Activated CD4-positive, alpha-beta T cell treated with anti-CD3 and anti-CD28 coated beads, Interleukin-2, amount 10 ng/mL, durations not matched to agents 7 days and 5 days (primary cell): ENCODE results near the gene ZNF148. TPM values are rescaled to one million over a fixed set of nuclear protein-coding genes. Genes with fewer than 3 reads are reported as not detected.
"Not testable (repeated sequence)": the region's sequence is repeated elsewhere in the genome, so short reads cannot be mapped to it uniquely, and the experiment has no call there.

Experiments used
- CTCF ChIA-PET: fragments of 350-600 bp; sonication (Branson Sonifier 250); formaldehyde crosslinking; loops from one replicate; lab custom pipeline; 2021; ENCODE audit warnings: antibody characterized with exemption; lab: Charles Lee
- POLR2A ChIA-PET: fragments of 350-600 bp; sonication (Branson Sonifier 250); formaldehyde crosslinking; loops from one replicate; lab custom pipeline; 2021; ENCODE audit warnings: antibody characterized with exemption; lab: Charles Lee
- DNase-seq: peaks from one replicate; pipeline ENCODE4 v3.0.0-alpha.2; 2020
- H3K27ac Mint-ChIP-seq: one replicate; pipeline ENCODE4 v1.8.0; 2021; ENCODE audit warnings: mild to moderate bottlenecking, moderate library complexity, mixed read lengths
- H3K27me3 Mint-ChIP-seq: one replicate; pipeline ENCODE4 v1.8.0; 2021; ENCODE audit warnings: mixed read lengths
- H3K36me3 Mint-ChIP-seq: one replicate; pipeline ENCODE4 v1.8.0; 2021; ENCODE audit warnings: low read depth, mixed read lengths
- H3K4me1 Mint-ChIP-seq: one replicate; pipeline ENCODE4 v1.8.0; 2021; ENCODE audit warnings: mixed read lengths
- H3K4me3 Mint-ChIP-seq: one replicate; pipeline ENCODE4 v1.8.0; 2021; ENCODE audit warnings: mild to moderate bottlenecking, moderate library complexity, mixed read lengths
- H3K9me3 Mint-ChIP-seq: one replicate; pipeline ENCODE4 v1.8.0; 2021; ENCODE audit warnings: mixed read lengths
- total RNA-seq, 2 experiments: library from RNA; stranded (reverse); gene quantifications; one replicate each; pipeline ENCODE4 v1.2.3, GENCODE V29; 2021

ZNF148 gene
- total RNA-seq, 2 experiments from 2014 or later = 39.3 to 46.1 TPM

GRCh38 chr3:125343367-125343766 lies 31.8 kb downstream of the ZNF148 start:
- Mint-ChIP-seq H3K4me1 (peaks cover 13% of the 10 kb centered on the region), H3K9me3 (peaks cover 44% of the 10 kb centered on the region), H3K36me3 (peaks cover 52% of the 10 kb centered on the region)
- not testable (repeated sequence) for H3K27ac Mint-ChIP-seq, DNase-seq, H3K27me3 Mint-ChIP-seq, H3K4me3 Mint-ChIP-seq
- POLR2A ChIA-PET = interaction anchor here (0.6 kb wide), 1 partner anchor 177 kb away, joined by 3 read pairs; the partner anchor contains the start of gene SNX4
- CTCF ChIA-PET = interaction anchor here (0.6 kb wide), 1 partner anchor 123 kb away, joined by 3 read pairs; no protein-coding TSS in a partner anchor

- Mint-ChIP-seq H3K9me3 (peaks cover 27% of the 10 kb centered on the region), H3K4me1 (peaks cover 18% of the 10 kb centered on the region), H3K27ac (no peak overlapping the region), H3K27me3 (no peaks in the 10 kb centered on the region), H3K4me3 (no peak overlapping the region), H3K36me3 (peaks cover 40% of the 10 kb centered on the region)
- ChIA-PET CTCF (no interaction called here), POLR2A (no interaction called here)
- no peak for DNase-seq
Measured at GRCh38 chr3:125340121-125340520, 35.0 kb downstream of the ZNF148 start.

GRCh38 chr3:125337506-125337905 lies 37.6 kb downstream of the ZNF148 start:
- H3K27me3 Mint-ChIP-seq = no peaks in the 10 kb centered on the region
- H3K4me1 Mint-ChIP-seq = peaks cover 22% of the 10 kb centered on the region
- CTCF ChIA-PET = no interaction called here
- H3K4me3 Mint-ChIP-seq = no peak overlapping the region
- H3K27ac Mint-ChIP-seq = no peak overlapping the region
- POLR2A ChIA-PET = no interaction called here
- peaks cover 36% of the 10 kb centered on the region for H3K36me3 Mint-ChIP-seq
- peaks cover 27% of the 10 kb centered on the region for H3K9me3 Mint-ChIP-seq
- no peak for DNase-seq

- peaks cover 22% of the 10 kb centered on the region for H3K4me1 Mint-ChIP-seq
Measured at GRCh38 chr3:125334675-125335560, 40.2 kb downstream of the ZNF148 start.

GRCh38 chr3:125332504-125332903 lies 42.6 kb downstream of the ZNF148 start:
- POLR2A ChIA-PET = no interaction called here

More at GRCh38 chr3:125334675-125335560, 40.2 kb downstream of the ZNF148 start:
- H3K4me3 Mint-ChIP-seq = no peak overlapping the region
- peaks cover 20% of the 10 kb centered on the region for H3K9me3 Mint-ChIP-seq
- no peak for DNase-seq
- POLR2A ChIA-PET = no interaction called here
- H3K36me3 Mint-ChIP-seq = peaks cover 32% of the 10 kb centered on the region
- no peak overlapping the region for H3K27ac Mint-ChIP-seq
- H3K27me3 Mint-ChIP-seq = no peaks in the 10 kb centered on the region
- CTCF ChIA-PET = no interaction called here

GRCh38 chr3:125331243-125331642 lies 43.9 kb downstream of the ZNF148 start:
- POLR2A ChIA-PET = no interaction called here
- Mint-ChIP-seq H3K4me1 (peaks cover 15% of the 10 kb centered on the region), H3K27ac (no peak overlapping the region), H3K27me3 (no peaks in the 10 kb centered on the region), H3K4me3 (no peak overlapping the region), H3K36me3 (peaks cover 30% of the 10 kb centered on the region), H3K9me3 (peaks cover 13% of the 10 kb centered on the region)
- DNase-seq = no peak
- CTCF ChIA-PET = no interaction called here

More at GRCh38 chr3:125332504-125332903, 42.6 kb downstream of the ZNF148 start:
- Mint-ChIP-seq H3K9me3 (peaks cover 13% of the 10 kb centered on the region), H3K4me3 (no peak overlapping the region), H3K27me3 (no peaks in the 10 kb centered on the region), H3K4me1 (peaks cover 16% of the 10 kb centered on the region), H3K27ac (no peak overlapping the region), H3K36me3 (peaks cover 28% of the 10 kb centered on the region)
- DNase-seq = no peak
- CTCF ChIA-PET = interaction anchor here (0.9 kb wide), 1 partner anchor 32 kb away, joined by 5 read pairs; no protein-coding TSS in a partner anchor

- peaks cover 44% of the 10 kb centered on the region for H3K36me3 Mint-ChIP-seq
- ChIA-PET CTCF (no interaction called here), POLR2A (no interaction called here)
- no peak overlapping the region for H3K27ac Mint-ChIP-seq
- peaks cover 10% of the 10 kb centered on the region for H3K9me3 Mint-ChIP-seq
- peaks cover 2% of the 10 kb centered on the region for H3K4me1 Mint-ChIP-seq
- H3K27me3 Mint-ChIP-seq = no peaks in the 10 kb centered on the region
- DNase-seq = no peak
- H3K4me3 Mint-ChIP-seq = no peak overlapping the region
Measured at GRCh38 chr3:125326957-125327356, 48.2 kb downstream of the ZNF148 start.

GRCh38 chr3:125325746-125326145 lies 49.4 kb downstream of the ZNF148 start:
- ChIA-PET POLR2A (no interaction called here), CTCF (interaction anchor here (0.6 to 1.4 kb wide), 2 partner anchors 44 to 398 kb away, joined by 3 read pairs; no protein-coding TSS in a partner anchor)
- no peak overlapping the region for H3K27ac Mint-ChIP-seq
- DNase-seq = no peak
- no peaks in the 10 kb centered on the region for H3K27me3 Mint-ChIP-seq
- no peak overlapping the region for H3K4me3 Mint-ChIP-seq
- H3K4me1 Mint-ChIP-seq = no peaks in the 10 kb centered on the region
- peaks cover 10% of the 10 kb centered on the region for H3K9me3 Mint-ChIP-seq
- H3K36me3 Mint-ChIP-seq = peaks cover 41% of the 10 kb centered on the region

- ChIA-PET POLR2A (no interaction called here), CTCF (interaction anchor here (1.4 kb wide), 1 partner anchor 43 kb away, joined by 3 read pairs; no protein-coding TSS in a partner anchor)
- H3K27me3 Mint-ChIP-seq = no peaks in the 10 kb centered on the region
- DNase-seq = no peak
- H3K4me3 Mint-ChIP-seq = no peak overlapping the region
- H3K4me1 Mint-ChIP-seq = no peaks in the 10 kb centered on the region
- H3K27ac Mint-ChIP-seq = no peak overlapping the region
- H3K9me3 Mint-ChIP-seq = peaks cover 10% of the 10 kb centered on the region
- peaks cover 50% of the 10 kb centered on the region for H3K36me3 Mint-ChIP-seq
Measured at GRCh38 chr3:125324341-125324740, 50.8 kb downstream of the ZNF148 start.

- H3K36me3 Mint-ChIP-seq = peaks cover 47% of the 10 kb centered on the region
- peaks cover 12% of the 10 kb centered on the region for H3K9me3 Mint-ChIP-seq
- no peak for DNase-seq
- H3K27ac Mint-ChIP-seq = no peak overlapping the region
- ChIA-PET CTCF (no interaction called here), POLR2A (no interaction called here)
- no peak overlapping the region for H3K4me3 Mint-ChIP-seq
- no peaks in the 10 kb centered on the region for H3K27me3 Mint-ChIP-seq
- no peaks in the 10 kb centered on the region for H3K4me1 Mint-ChIP-seq
Measured at GRCh38 chr3:125322917-125323316, 52.2 kb downstream of the ZNF148 start.

GRCh38 chr3:125322166-125322565 lies 53.0 kb downstream of the ZNF148 start:
- Mint-ChIP-seq H3K4me1 (no peaks in the 10 kb centered on the region), H3K27me3 (no peaks in the 10 kb centered on the region), H3K27ac (no peak overlapping the region), H3K9me3 (peaks cover 12% of the 10 kb centered on the region), H3K4me3 (no peak overlapping the region), H3K36me3 (peaks cover 43% of the 10 kb centered on the region)
- ChIA-PET CTCF (no interaction called here), POLR2A (no interaction called here)
- no peak for DNase-seq

GRCh38 chr3:125319765-125320164 lies 55.4 kb downstream of the ZNF148 start:
- H3K4me1 Mint-ChIP-seq = no peaks in the 10 kb centered on the region
- H3K4me3 Mint-ChIP-seq = no peak overlapping the region
- CTCF ChIA-PET = no interaction called here
- peaks cover 39% of the 10 kb centered on the region for H3K36me3 Mint-ChIP-seq
- H3K9me3 Mint-ChIP-seq = peaks cover 2% of the 10 kb centered on the region
- no peak overlapping the region for H3K27ac Mint-ChIP-seq
- no peaks in the 10 kb centered on the region for H3K27me3 Mint-ChIP-seq
- POLR2A ChIA-PET = interaction anchor here (0.6 kb wide), 2 partner anchors 9 to 111 kb away, joined by 3 read pairs; no protein-coding TSS in a partner anchor
- DNase-seq = no peak

- no peak for DNase-seq
- Mint-ChIP-seq H3K27me3 (no peaks in the 10 kb centered on the region), H3K9me3 (peaks cover 2% of the 10 kb centered on the region), H3K4me3 (no peak overlapping the region), H3K36me3 (peaks cover 41% of the 10 kb centered on the region), H3K27ac (no peak overlapping the region), H3K4me1 (no peaks in the 10 kb centered on the region)
- ChIA-PET CTCF (interaction anchor here (0.7 kb wide), 1 partner anchor 42 kb away, joined by 3 read pairs; no protein-coding TSS in a partner anchor), POLR2A (no interaction called here)
Measured at GRCh38 chr3:125318871-125319270, 56.3 kb downstream of the ZNF148 start.
